Lung (tissue), 12 donors: ENCODE data around the gene RAI1. TPM values are rescaled to one million over a fixed set of nuclear protein-coding genes. Genes with fewer than 3 reads are reported as not detected.

ENCODE experiments used
- ATAC-seq: fragments of 200-7000 bp; cut with Tn5 transposase; one replicate; pipeline ENCODE4 v1.9.1; 2020; ENCODE audit warnings: moderate number of reproducible peaks; ENCODE audit not compliant: insufficient read depth, low FRiP score
- DNase-seq, 3 donors: peaks; one replicate each; pipeline ENCODE4 v3.0.0-alpha.2; 2013 to 2017
- H3K27ac ChIP-seq, 2 donors: one replicate each; pipeline ENCODE4 v1.5.1; 2013; ENCODE audit warnings: mild to moderate bottlenecking in 2 of 2, moderate library complexity in 2 of 2, control low read depth in 1 of 2, inconsistent platforms in 1 of 2, low read depth in 1 of 2, low read length in 1 of 2
- H3K27me3 ChIP-seq, 3 donors: one replicate each; pipeline ENCODE4 v1.5.1; 2013; ENCODE audit warnings: low read length in 2 of 3; ENCODE audit not compliant: control insufficient read depth in 3 of 3, insufficient read depth in 3 of 3
- H3K36me3 ChIP-seq, 4 donors: one replicate each; pipeline ENCODE4 v1.5.1; 2013; ENCODE audit warnings: low read length in 4 of 4, mild to moderate bottlenecking in 1 of 4, moderate library complexity in 1 of 4; ENCODE audit not compliant: control insufficient read depth in 4 of 4, insufficient read depth in 4 of 4
- H3K4me1 ChIP-seq, 5 donors: one replicate each; pipeline ENCODE4 v1.5.1; 2013; ENCODE audit warnings: low read length in 5 of 5, mild to moderate bottlenecking in 2 of 5, moderate library complexity in 1 of 5; ENCODE audit not compliant: control insufficient read depth in 5 of 5, insufficient read depth in 5 of 5
- H3K4me3 ChIP-seq: one replicate; pipeline ENCODE4 v1.5.1; 2013; ENCODE audit warnings: mild to moderate bottlenecking, control low read depth, moderate library complexity
- H3K9ac ChIP-seq, 2 donors: one replicate each; pipeline ENCODE4 v1.5.1; 2013; ENCODE audit warnings: low read length in 2 of 2, control low read depth in 1 of 2; ENCODE audit not compliant: insufficient read depth in 1 of 2
- H3K9me3 ChIP-seq, 4 donors: one replicate each; pipeline ENCODE4 v1.5.1; 2013; ENCODE audit warnings: low read length in 3 of 4, mild to moderate bottlenecking in 1 of 4, moderate library complexity in 1 of 4; ENCODE audit not compliant: control insufficient read depth in 4 of 4, insufficient read depth in 3 of 4
- CTCF ChIP-seq: IDR thresholded peaks from 2 replicates; pipeline ENCODE4 v1.5.1; 2012; ENCODE audit warnings: mild to moderate bottlenecking; ENCODE audit errors: control extremely low read depth, extremely low read depth
- WGBS, 2 donors: extraction: QIAGEN DNeasy Blood & Tissue Kit; methylation state at CpG; one replicate each; pipeline ENCODE4 v1.1.7; 2013; 5-methylcytosine and 5-hydroxymethylcytosine counted together
- polyA plus RNA-seq, 2 donors: library from polyadenylated mRNA; stranded (reverse); fragments of 200-250 nt; gene quantifications; one replicate each; pipeline ENCODE4 v1.2.1, GENCODE V29; 2013
- total RNA-seq, 2 donors: library from RNA; depleted of rRNA in 1 of 2; stranded (reverse); fragments of >200 nt in 1 of 2; gene quantifications; one replicate each; pipeline ENCODE4 v1.2.1, GENCODE V29; 2014 to 2021
- donor health status: control.
- donor health status: control.
- donor health status: Bipolar disorder and iron deficiency.
- donor health status: healthy.
- donor health status: DM: yes; HTN: yes; CAD: no.

RAI1 gene
- total and polyA plus RNA-seq, 4 donors = 14.5 to 44.4 (median 28.3) TPM

GRCh38 chr17:17772231-17772630 lies 91.0 kb downstream of the RAI1 start:
- WGBS, 2 donors = 72 to 74% methylated on average over 3 of the region's 3 CpGs
- Histone ChIP-seq H3K27me3 (no peaks in the 10 kb centered on the region), H3K4me3 (no peak overlapping the region), H3K9me3 (no peaks in the 10 kb centered on the region), H3K27ac (no peak overlapping the region), H3K9ac (no peak overlapping the region), H3K36me3 (no peaks in the 10 kb centered on the region), H3K4me1 (peaks cover 12 to 51% (median 24%) of the 10 kb centered on the region in 5 donors)
- ATAC-seq (no peak), DNase-seq (no peak)
- no peak for TF ChIP-seq CTCF

- DNase-seq (no peak), ATAC-seq (no peak)
- H3K36me3 ChIP-seq = no peaks in the 10 kb centered on the region
- WGBS, 2 donors = 57 to 67% methylated on average over 21 of the region's 21 CpGs
- TF ChIP-seq CTCF = no peak
- H3K27me3 ChIP-seq = no peaks in the 10 kb centered on the region
- H3K9me3 ChIP-seq = no peaks in the 10 kb centered on the region
- H3K4me1 ChIP-seq = peaks cover 6 to 51% (median 24%) of the 10 kb centered on the region in 5 donors
- peak overlapping the region in 1 of 2 donors; percentile 42 for H3K9ac ChIP-seq
- peak overlapping the region; percentile 56 to 74 for H3K27ac ChIP-seq
- H3K4me3 ChIP-seq = no peak overlapping the region
Observed at GRCh38 chr17:17774009-17774881, 93.0 kb downstream of the RAI1 start.

DNA sequence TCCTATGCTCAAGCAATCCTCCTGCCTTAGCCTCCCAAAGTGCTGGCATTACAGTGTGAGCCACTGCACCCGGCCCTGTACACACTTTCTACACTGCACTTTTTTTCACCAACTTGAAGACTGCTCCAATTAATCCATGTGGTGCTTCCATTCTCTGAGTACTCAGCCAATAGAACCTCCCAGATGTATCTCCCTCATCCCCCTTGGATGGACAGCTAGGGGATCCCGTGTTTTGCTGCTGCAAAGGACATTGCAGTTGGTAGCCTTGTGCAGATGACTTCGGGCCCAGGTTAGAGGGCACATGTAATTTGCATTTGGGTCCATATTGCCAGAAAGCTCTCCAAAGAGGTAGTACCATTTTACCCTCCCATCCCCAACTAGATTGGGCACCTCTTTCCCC lies 95.6 kb downstream of the RAI1 start:
- 77 to 79% methylated on average over 3 of the region's 3 CpGs for WGBS, 2 donors
- DNase-seq (no peak), ATAC-seq (no peak)
- Histone ChIP-seq H3K36me3 (no peaks in the 10 kb centered on the region), H3K4me1 (peaks cover 9 to 51% (median 27%) of the 10 kb centered on the region in 5 donors), H3K27me3 (no peaks in the 10 kb centered on the region), H3K9me3 (no peaks in the 10 kb centered on the region), H3K27ac (no peak overlapping the region), H3K4me3 (no peak overlapping the region), H3K9ac (no peak overlapping the region)
- TF ChIP-seq CTCF = no peak
